GM19397 (cell line): ENCODE data around the gene SLC8A3.

Experiments used
- ATAC-seq: cut with Tn5 transposase; IDR thresholded peaks from one replicate; pipeline ENCODE4 v1.9.1; 2021; ENCODE audit warnings: mild to moderate bottlenecking, moderate library complexity; ENCODE audit not compliant: unreplicated experiment

SLC8A3 gene

GRCh38 chr14:70073924-70074566, 114.7 kb downstream of the SLC8A3 start:
- no peak for ATAC-seq

- ATAC-seq = no peak
These were observed 119.6 kb downstream of the SLC8A3 start for GRCh38 chr14:70069186-70069585.

- ATAC-seq = no peak
These were observed 120.9 kb downstream of the SLC8A3 start for GRCh38 chr14:70067810-70068209.

- ATAC-seq = no peak
These were observed 124.5 kb downstream of the SLC8A3 start for GRCh38 chr14:70064136-70064865.

GRCh38 chr14:70061108-70061507, 127.6 kb downstream of the SLC8A3 start:
- no peak for ATAC-seq

- ATAC-seq = no peak
These were observed 129.2 kb downstream of the SLC8A3 start for GRCh38 chr14:70059545-70059944.

- ATAC-seq = no peak
These were observed 131.1 kb downstream of the SLC8A3 start for GRCh38 chr14:70057519-70058136.

- no peak for ATAC-seq
These were observed 135.8 kb downstream of the SLC8A3 start for GRCh38 chr14:70052990-70053389.

- ATAC-seq = no peak
These were observed 138.6 kb downstream of the SLC8A3 start for GRCh38 chr14:70050136-70050535.

GRCh38 chr14:70049605-70050004, 139.1 kb downstream of the SLC8A3 start:
- no peak for ATAC-seq

- no peak for ATAC-seq
These were observed 140.5 kb downstream of the SLC8A3 start for GRCh38 chr14:70048313-70048654.

- no peak for ATAC-seq
These were observed 141.0 kb downstream of the SLC8A3 start for GRCh38 chr14:70047598-70048312.

- no peak for ATAC-seq
These were observed 142.8 kb downstream of the SLC8A3 start for GRCh38 chr14:70045844-70046535.

GRCh38 chr14:70045310-70045709, 143.4 kb downstream of the SLC8A3 start:
- ATAC-seq = no peak

GRCh38 chr14:70043001-70043400, 145.8 kb downstream of the SLC8A3 start:
- ATAC-seq = no peak

GRCh38 chr14:70036665-70037064, 152.1 kb downstream of the SLC8A3 start:
- ATAC-seq = no peak

GRCh38 chr14:70034257-70034656, 154.5 kb downstream of the SLC8A3 start:
- ATAC-seq = no peak

GRCh38 chr14:70033561-70033960, 155.2 kb downstream of the SLC8A3 start:
- ATAC-seq = no peak

- no peak for ATAC-seq
These were observed 155.6 kb downstream of the SLC8A3 start for GRCh38 chr14:70033116-70033515.

- no peak for ATAC-seq
These were observed 156.3 kb downstream of the SLC8A3 start for GRCh38 chr14:70032447-70032846.

- no peak for ATAC-seq
These were observed 156.7 kb downstream of the SLC8A3 start for GRCh38 chr14:70032016-70032415.
